ENCODE measurements around the gene LAMC3.
"Not testable (repeated sequence)": the region's sequence is repeated elsewhere in the genome, so short reads cannot be mapped to it uniquely, and the experiment has no call there.

- TF ChIP-seq CTCF (IDR thresholded peaks at IDR 0.05); FOSL2 (IDR thresholded peaks at IDR 0.05; ENCODE audit: borderline replicate concordance, low read depth); EP300 (IDR thresholded peaks at IDR 0.05; ENCODE audit: borderline replicate concordance in 1 of 2, low read depth in 1 of 2, low read length in 1 of 2); SMC3 (IDR thresholded peaks at IDR 0.05; ENCODE audit: low read depth, low read length); GABPA (IDR thresholded peaks at IDR 0.05; ENCODE audit: low read depth); NFIC (IDR thresholded peaks at IDR 0.05; ENCODE audit: borderline replicate concordance): not testable (repeated sequence)
- TF ChIP-seq, protein P1, sequence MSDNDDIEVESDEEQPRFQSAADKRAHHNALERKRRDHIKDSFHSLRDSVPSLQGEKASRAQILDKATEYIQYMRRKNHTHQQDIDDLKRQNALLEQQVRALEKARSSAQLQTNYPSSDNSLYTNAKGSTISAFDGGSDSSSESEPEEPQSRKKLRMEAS (IDR thresholded peaks at IDR 0.05; ENCODE audit: low read depth): not testable (repeated sequence)
- TF ChIP-seq, protein P2, sequence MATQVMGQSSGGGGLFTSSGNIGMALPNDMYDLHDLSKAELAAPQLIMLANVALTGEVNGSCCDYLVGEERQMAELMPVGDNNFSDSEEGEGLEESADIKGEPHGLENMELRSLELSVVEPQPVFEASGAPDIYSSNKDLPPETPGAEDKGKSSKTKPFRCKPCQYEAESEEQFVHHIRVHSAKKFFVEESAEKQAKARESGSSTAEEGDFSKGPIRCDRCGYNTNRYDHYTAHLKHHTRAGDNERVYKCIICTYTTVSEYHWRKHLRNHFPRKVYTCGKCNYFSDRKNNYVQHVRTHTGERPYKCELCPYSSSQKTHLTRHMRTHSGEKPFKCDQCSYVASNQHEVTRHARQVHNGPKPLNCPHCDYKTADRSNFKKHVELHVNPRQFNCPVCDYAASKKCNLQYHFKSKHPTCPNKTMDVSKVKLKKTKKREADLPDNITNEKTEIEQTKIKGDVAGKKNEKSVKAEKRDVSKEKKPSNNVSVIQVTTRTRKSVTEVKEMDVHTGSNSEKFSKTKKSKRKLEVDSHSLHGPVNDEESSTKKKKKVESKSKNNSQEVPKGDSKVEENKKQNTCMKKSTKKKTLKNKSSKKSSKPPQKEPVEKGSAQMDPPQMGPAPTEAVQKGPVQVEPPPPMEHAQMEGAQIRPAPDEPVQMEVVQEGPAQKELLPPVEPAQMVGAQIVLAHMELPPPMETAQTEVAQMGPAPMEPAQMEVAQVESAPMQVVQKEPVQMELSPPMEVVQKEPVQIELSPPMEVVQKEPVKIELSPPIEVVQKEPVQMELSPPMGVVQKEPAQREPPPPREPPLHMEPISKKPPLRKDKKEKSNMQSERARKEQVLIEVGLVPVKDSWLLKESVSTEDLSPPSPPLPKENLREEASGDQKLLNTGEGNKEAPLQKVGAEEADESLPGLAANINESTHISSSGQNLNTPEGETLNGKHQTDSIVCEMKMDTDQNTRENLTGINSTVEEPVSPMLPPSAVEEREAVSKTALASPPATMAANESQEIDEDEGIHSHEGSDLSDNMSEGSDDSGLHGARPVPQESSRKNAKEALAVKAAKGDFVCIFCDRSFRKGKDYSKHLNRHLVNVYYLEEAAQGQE (IDR thresholded peaks at IDR 0.05; ENCODE audit: low read depth, low read length): not testable (repeated sequence)
Measured at GRCh38 chr9:131034749-131035148, 25.8 kb downstream of the LAMC3 start.

All from SK-N-SH (cell line).